Endodermal cell (in vitro differentiated cells): Measurements from ENCODE around the gene ERP44. TPM values are rescaled to one million over a fixed set of nuclear protein-coding genes. Genes with fewer than 3 reads are reported as not detected.

Source experiments
- DNase-seq: peaks from one replicate; pipeline ENCODE4 v3.0.0-alpha.2; 2017
- H3K27ac ChIP-seq: 2 replicates; pipeline ENCODE4 v1.5.1; 2013; ENCODE audit warnings: mild to moderate bottlenecking, low read depth, low read length, moderate library complexity
- H3K27me3 ChIP-seq: 2 replicates; pipeline ENCODE4 v1.6.1; 2013; ENCODE audit warnings: mild to moderate bottlenecking, low read length, moderate library complexity; ENCODE audit not compliant: insufficient read depth, control insufficient read depth, poor library complexity, severe bottlenecking
- H3K36me3 ChIP-seq: 2 replicates; pipeline ENCODE4 v1.7.0; 2013; ENCODE audit warnings: mild to moderate bottlenecking, low read length, moderate library complexity; ENCODE audit not compliant: control insufficient read depth, insufficient read depth
- H3K4me1 ChIP-seq: one replicate; pipeline ENCODE4 v1.7.0; 2013; ENCODE audit warnings: low read length; ENCODE audit not compliant: control insufficient read depth, insufficient read depth
- H3K4me3 ChIP-seq: 2 replicates; pipeline ENCODE4 v1.5.1; 2013; ENCODE audit warnings: mild to moderate bottlenecking, low read length, moderate library complexity
- H3K9ac ChIP-seq: 2 replicates; pipeline ENCODE4 v1.6.1; 2013; ENCODE audit warnings: mild to moderate bottlenecking, low read length, moderate library complexity; ENCODE audit not compliant: poor library complexity, severe bottlenecking; ENCODE audit errors: extremely low read depth
- H3K9me3 ChIP-seq: 2 replicates; pipeline ENCODE4 v1.6.1; 2013; ENCODE audit warnings: mild to moderate bottlenecking, low read length, moderate library complexity; ENCODE audit not compliant: control insufficient read depth
- H3K27ac Mint-ChIP-seq: 2 replicates; pipeline ENCODE4 v1.8.0; 2020; ENCODE audit warnings: mixed read lengths
- H3K27me3 Mint-ChIP-seq: 2 replicates; pipeline ENCODE4 v1.8.0; 2021; ENCODE audit warnings: mild to moderate bottlenecking, mixed read lengths; ENCODE audit not compliant: insufficient read depth
- H3K36me3 Mint-ChIP-seq: 2 replicates; pipeline ENCODE4 v1.8.0; 2020; ENCODE audit warnings: low read depth, mixed read lengths
- H3K4me1 Mint-ChIP-seq: 2 replicates; pipeline ENCODE4 v1.8.0; 2020; ENCODE audit warnings: mixed read lengths
- H3K4me3 Mint-ChIP-seq: 2 replicates; pipeline ENCODE4 v1.8.0; 2020; ENCODE audit warnings: mild to moderate bottlenecking, moderate library complexity, mixed read lengths
- H3K9me3 Mint-ChIP-seq: 2 replicates; pipeline ENCODE4 v1.8.0; 2020; ENCODE audit warnings: mild to moderate bottlenecking, mixed read lengths
- WGBS, 2 experiments: methylation state at CpG; one replicate each; pipeline versions ENCODE4 v1.1.5 to v1.1.7; 2013; ENCODE audit warnings: missing lambda C conversion rate in 2 of 2, mixed read lengths in 1 of 2; ENCODE audit not compliant: insufficient coverage in 1 of 2, insufficient read length in 1 of 2; 5-methylcytosine and 5-hydroxymethylcytosine counted together
- total RNA-seq, 2 donors: library from RNA; stranded (reverse); fragmentation: NEBNext Ultra II Directional in 1 of 2; extraction: Animal tissue kit (Norgen Biotek cat#: 25700) in 1 of 2; gene quantifications; 2 replicates in 1 of 2; 3 replicates in 1 of 2; pipeline ENCODE4 v1.2.1, GENCODE V29; 2021
- TF ChIP-seq, protein P1 (sequence below): fragments of 200-600 bp; sonication (generic); conservative IDR thresholded peaks from 2 replicates; pipeline ENCODE4 v1.5.0; 2021; ENCODE audit warnings: antibody characterized with exemption, mild to moderate bottlenecking

ERP44 gene
- total RNA-seq, 2 donors from 2014 or later = 22.4 to 23.4 TPM

- Mint-ChIP-seq H3K36me3 (peaks cover 27% of the 10 kb centered on the region), H3K9me3 (no peaks in the 10 kb centered on the region), H3K27me3 (no peaks in the 10 kb centered on the region), H3K4me3 (no peak overlapping the region), H3K4me1 (peaks cover 31% of the 10 kb centered on the region), H3K27ac (no peak overlapping the region)
- 92 to 100% methylated on average over 2 to 4 of the region's 4 CpGs for WGBS, 2 experiments
- TF ChIP-seq, protein P1, sequence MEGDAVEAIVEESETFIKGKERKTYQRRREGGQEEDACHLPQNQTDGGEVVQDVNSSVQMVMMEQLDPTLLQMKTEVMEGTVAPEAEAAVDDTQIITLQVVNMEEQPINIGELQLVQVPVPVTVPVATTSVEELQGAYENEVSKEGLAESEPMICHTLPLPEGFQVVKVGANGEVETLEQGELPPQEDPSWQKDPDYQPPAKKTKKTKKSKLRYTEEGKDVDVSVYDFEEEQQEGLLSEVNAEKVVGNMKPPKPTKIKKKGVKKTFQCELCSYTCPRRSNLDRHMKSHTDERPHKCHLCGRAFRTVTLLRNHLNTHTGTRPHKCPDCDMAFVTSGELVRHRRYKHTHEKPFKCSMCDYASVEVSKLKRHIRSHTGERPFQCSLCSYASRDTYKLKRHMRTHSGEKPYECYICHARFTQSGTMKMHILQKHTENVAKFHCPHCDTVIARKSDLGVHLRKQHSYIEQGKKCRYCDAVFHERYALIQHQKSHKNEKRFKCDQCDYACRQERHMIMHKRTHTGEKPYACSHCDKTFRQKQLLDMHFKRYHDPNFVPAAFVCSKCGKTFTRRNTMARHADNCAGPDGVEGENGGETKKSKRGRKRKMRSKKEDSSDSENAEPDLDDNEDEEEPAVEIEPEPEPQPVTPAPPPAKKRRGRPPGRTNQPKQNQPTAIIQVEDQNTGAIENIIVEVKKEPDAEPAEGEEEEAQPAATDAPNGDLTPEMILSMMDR = no peak
- no peak for DNase-seq
- no peaks in the 10 kb centered on the region for H3K9me3 ChIP-seq
- H3K27me3 ChIP-seq = no peaks in the 10 kb centered on the region
- H3K9ac ChIP-seq = no peak overlapping the region
- peaks cover 23% of the 10 kb centered on the region for H3K36me3 ChIP-seq
- no peak overlapping the region for H3K27ac ChIP-seq
- H3K4me3 ChIP-seq = no peak overlapping the region
- peaks cover 7% of the 10 kb centered on the region for H3K4me1 ChIP-seq
These were observed 39.9 kb downstream of the ERP44 start for GRCh38 chr9:100058699-100059579.

- Histone ChIP-seq H3K4me1 (no peaks in the 10 kb centered on the region), H3K4me3 (peak overlapping the region; percentile 57), H3K27ac (no peak overlapping the region), H3K9me3 (no peaks in the 10 kb centered on the region), H3K9ac (no peak overlapping the region), H3K27me3 (no peaks in the 10 kb centered on the region), H3K36me3 (peaks cover 23% of the 10 kb centered on the region)
- H3K36me3 Mint-ChIP-seq = peaks cover 27% of the 10 kb centered on the region
- no peak for DNase-seq
- H3K9me3 Mint-ChIP-seq = no peaks in the 10 kb centered on the region
- no peaks in the 10 kb centered on the region for H3K27me3 Mint-ChIP-seq
- peaks cover 24% of the 10 kb centered on the region for H3K4me1 Mint-ChIP-seq
- H3K4me3 Mint-ChIP-seq = no peak overlapping the region
- H3K27ac Mint-ChIP-seq = no peak overlapping the region
- TF ChIP-seq, protein P1 = no peak
These were observed 41.2 kb downstream of the ERP44 start for GRCh38 chr9:100057624-100058023.

- H3K36me3 ChIP-seq = peaks cover 31% of the 10 kb centered on the region
- Mint-ChIP-seq H3K36me3 (peaks cover 27% of the 10 kb centered on the region), H3K4me3 (no peak overlapping the region), H3K4me1 (peaks cover 28% of the 10 kb centered on the region), H3K27ac (no peak overlapping the region), H3K9me3 (no peaks in the 10 kb centered on the region), H3K27me3 (no peaks in the 10 kb centered on the region)
- DNase-seq = no peak
- TF ChIP-seq, protein P1 = no peak
- H3K9ac ChIP-seq = no peak overlapping the region
- no peaks in the 10 kb centered on the region for H3K27me3 ChIP-seq
- no peaks in the 10 kb centered on the region for H3K4me1 ChIP-seq
- H3K9me3 ChIP-seq = no peaks in the 10 kb centered on the region
- no peak overlapping the region for H3K27ac ChIP-seq
- peak overlapping the region; percentile 57 for H3K4me3 ChIP-seq
- 72 to 100% methylated on average over 2 of the region's 2 CpGs for WGBS, 2 experiments
These were observed 42.2 kb downstream of the ERP44 start for GRCh38 chr9:100056561-100056960.
